ENCODE measurements around the gene SLC6A17.

SLC6A17 gene

DNA sequence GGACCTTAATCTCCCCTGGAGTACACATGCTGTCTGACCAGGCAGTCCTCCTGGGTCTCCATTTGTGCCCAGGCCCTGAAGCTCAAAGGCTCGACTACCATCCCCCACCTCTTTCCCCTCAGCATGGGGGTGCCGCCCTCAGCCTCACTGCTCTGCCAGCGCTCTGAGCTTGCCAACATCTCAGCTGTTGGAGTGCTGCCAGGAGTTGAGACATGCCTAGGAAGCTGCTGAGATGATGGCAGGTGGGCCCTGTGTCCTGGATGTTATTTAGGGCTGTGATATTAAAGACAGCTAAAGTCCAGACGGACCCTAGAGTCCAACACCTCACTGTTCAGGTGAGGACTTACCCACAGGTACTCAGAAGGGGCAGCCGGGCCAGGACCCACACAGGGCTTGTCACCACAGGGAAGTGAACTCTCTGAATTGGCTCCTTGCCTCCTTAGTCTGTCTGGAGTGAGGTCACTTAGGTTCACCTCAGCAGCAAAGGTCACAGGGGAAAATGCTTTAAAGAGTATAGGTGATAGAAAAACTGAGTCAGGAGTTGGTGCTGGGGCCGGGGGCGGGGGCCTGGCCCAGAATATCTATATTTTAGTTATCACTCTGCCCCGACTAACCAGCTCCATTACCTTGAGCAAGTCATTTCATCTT lies 40.1 kb downstream of the SLC6A17 start (continued):
- TF ChIP-seq TSHZ2 (CRISPR knock-in tag; IDR thresholded peaks at IDR 0.05) (no peak), PPARA (CRISPR knock-in tag; IDR thresholded peaks at IDR 0.05; ENCODE audit: borderline replicate concordance) (no peak), ZNF8 (CRISPR knock-in tag; IDR thresholded peaks at IDR 0.05) (no peak)
- TF ChIP-seq, protein P1, sequence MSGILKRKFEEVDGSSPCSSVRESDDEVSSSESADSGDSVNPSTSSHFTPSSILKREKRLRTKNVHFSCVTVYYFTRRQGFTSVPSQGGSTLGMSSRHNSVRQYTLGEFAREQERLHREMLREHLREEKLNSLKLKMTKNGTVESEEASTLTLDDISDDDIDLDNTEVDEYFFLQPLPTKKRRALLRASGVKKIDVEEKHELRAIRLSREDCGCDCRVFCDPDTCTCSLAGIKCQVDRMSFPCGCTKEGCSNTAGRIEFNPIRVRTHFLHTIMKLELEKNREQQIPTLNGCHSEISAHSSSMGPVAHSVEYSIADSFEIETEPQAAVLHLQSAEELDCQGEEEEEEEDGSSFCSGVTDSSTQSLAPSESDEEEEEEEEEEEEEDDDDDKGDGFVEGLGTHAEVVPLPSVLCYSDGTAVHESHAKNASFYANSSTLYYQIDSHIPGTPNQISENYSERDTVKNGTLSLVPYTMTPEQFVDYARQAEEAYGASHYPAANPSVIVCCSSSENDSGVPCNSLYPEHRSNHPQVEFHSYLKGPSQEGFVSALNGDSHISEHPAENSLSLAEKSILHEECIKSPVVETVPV (CRISPR knock-in tag; IDR thresholded peaks at IDR 0.05): no peak

GRCh38 chr1:110192541-110192940 lies 42.2 kb downstream of the SLC6A17 start:
- TF ChIP-seq ZFP30 (CRISPR knock-in tag; IDR thresholded peaks at IDR 0.05) (no peak), BACH2 (CRISPR knock-in tag; IDR thresholded peaks at IDR 0.05; ENCODE audit: borderline replicate concordance) (no peak), GLIS3 (CRISPR knock-in tag; IDR thresholded peaks at IDR 0.05) (no peak), TSHZ2 (CRISPR knock-in tag; IDR thresholded peaks at IDR 0.05) (no peak), PPARA (CRISPR knock-in tag; IDR thresholded peaks at IDR 0.05; ENCODE audit: borderline replicate concordance) (no peak), TOX (CRISPR knock-in tag; IDR thresholded peaks at IDR 0.05; ENCODE audit: borderline replicate concordance) (no peak), ZFP3 (CRISPR knock-in tag; IDR thresholded peaks at IDR 0.05) (no peak), ZC3H10 (CRISPR knock-in tag; IDR thresholded peaks at IDR 0.05) (no peak), CSDC2 (CRISPR knock-in tag; IDR thresholded peaks at IDR 0.05) (no peak), ZNF70 (CRISPR knock-in tag; IDR thresholded peaks at IDR 0.05) (no peak), ESRRG (CRISPR knock-in tag; IDR thresholded peaks at IDR 0.05) (no peak), SNAI2 (CRISPR knock-in tag; IDR thresholded peaks at IDR 0.05) (no peak), TCF4 (CRISPR knock-in tag; IDR thresholded peaks at IDR 0.05; ENCODE audit: borderline replicate concordance) (no peak), ISL1 (CRISPR knock-in tag; IDR thresholded peaks at IDR 0.05) (no peak)
- TF ChIP-seq, protein P1 (CRISPR knock-in tag; IDR thresholded peaks at IDR 0.05): no peak
- TF ChIP-seq, protein P2, sequence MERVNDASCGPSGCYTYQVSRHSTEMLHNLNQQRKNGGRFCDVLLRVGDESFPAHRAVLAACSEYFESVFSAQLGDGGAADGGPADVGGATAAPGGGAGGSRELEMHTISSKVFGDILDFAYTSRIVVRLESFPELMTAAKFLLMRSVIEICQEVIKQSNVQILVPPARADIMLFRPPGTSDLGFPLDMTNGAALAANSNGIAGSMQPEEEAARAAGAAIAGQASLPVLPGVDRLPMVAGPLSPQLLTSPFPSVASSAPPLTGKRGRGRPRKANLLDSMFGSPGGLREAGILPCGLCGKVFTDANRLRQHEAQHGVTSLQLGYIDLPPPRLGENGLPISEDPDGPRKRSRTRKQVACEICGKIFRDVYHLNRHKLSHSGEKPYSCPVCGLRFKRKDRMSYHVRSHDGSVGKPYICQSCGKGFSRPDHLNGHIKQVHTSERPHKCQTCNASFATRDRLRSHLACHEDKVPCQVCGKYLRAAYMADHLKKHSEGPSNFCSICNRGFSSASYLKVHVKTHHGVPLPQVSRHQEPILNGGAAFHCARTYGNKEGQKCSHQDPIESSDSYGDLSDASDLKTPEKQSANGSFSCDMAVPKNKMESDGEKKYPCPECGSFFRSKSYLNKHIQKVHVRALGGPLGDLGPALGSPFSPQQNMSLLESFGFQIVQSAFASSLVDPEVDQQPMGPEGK (CRISPR knock-in tag; IDR thresholded peaks at IDR 0.05; ENCODE audit: borderline replicate concordance): no peak
- ATAC-seq: no peak

- no peak for TF ChIP-seq GLIS3 (CRISPR knock-in tag; IDR thresholded peaks at IDR 0.05)
- no peak for ATAC-seq
These were observed 44.9 kb downstream of the SLC6A17 start for GRCh38 chr1:110195196-110195595.
